ENCODE measurements around the gene KIF13A.
"Not testable (repeated sequence)": the region's sequence is repeated elsewhere in the genome, so short reads cannot be mapped to it uniquely, and the experiment has no call there.

Gene KIF13A

DNA sequence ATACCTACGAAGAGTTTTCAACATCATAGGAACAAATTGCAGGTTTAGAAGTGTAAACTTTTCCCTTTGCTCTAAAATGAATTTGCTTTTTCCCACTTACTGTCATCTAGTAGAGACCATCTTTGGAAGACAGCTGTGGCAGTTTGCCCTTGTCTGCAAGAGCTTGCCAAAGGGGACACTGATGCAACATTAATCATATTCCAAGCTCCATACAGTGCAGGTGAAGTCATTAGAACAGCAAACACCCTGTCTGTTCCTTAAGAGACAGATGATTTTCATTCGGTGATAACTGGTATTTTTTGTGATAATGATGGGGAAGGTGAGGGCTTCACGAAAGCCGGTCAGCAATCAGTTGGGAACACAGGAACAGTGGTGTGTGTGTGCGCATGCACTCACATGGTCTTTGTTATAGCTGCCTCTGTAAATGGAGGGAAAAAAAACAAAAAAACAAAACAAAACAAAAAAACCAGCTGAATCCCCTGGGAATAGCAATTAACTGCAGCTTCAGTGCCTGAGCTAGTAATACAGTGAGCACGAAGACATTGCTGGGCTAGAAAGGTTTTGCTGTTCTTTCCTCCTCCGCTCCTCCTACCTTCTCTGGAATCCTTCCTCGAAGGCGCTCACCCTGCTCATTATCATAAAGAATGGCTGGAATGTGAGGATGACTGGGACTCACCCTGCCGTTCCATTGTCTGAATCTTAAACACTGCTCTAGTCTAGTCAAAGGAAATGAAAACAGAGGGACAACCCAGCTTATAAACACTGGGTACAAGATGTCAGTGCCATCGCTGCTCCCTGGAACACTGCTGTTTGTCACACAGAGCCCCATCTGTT is 35.2 kb upstream of the KIF13A start:
- H3K4me1 ChIP-seq (ENCODE audit: insufficient read depth, poor library complexity, severe bottlenecking), result peaks cover 15% of the 10 kb centered on the region
- no peak for DNase-seq (ENCODE audit: low spot score)
- H3K4me3 ChIP-seq (ENCODE audit: severe bottlenecking), result no peak overlapping the region
- no peaks in the 10 kb centered on the region for H3K36me3 ChIP-seq (ENCODE audit: low read depth)
- no peaks in the 10 kb centered on the region for H3K27me3 ChIP-seq (ENCODE audit: insufficient read depth, poor library complexity, severe bottlenecking)
- ATAC-seq (ENCODE audit: low read depth), result peak; percentile 96
- no peak for TF ChIP-seq CTCF (IDR thresholded peaks at IDR 0.05; ENCODE audit: poor library complexity, severe bottlenecking)
- peaks cover 2% of the 10 kb centered on the region for H3K9me3 ChIP-seq (ENCODE audit: severe bottlenecking)
- H3K27ac ChIP-seq (ENCODE audit: poor library complexity, severe bottlenecking), result peak overlapping the region; percentile 50

DNA sequence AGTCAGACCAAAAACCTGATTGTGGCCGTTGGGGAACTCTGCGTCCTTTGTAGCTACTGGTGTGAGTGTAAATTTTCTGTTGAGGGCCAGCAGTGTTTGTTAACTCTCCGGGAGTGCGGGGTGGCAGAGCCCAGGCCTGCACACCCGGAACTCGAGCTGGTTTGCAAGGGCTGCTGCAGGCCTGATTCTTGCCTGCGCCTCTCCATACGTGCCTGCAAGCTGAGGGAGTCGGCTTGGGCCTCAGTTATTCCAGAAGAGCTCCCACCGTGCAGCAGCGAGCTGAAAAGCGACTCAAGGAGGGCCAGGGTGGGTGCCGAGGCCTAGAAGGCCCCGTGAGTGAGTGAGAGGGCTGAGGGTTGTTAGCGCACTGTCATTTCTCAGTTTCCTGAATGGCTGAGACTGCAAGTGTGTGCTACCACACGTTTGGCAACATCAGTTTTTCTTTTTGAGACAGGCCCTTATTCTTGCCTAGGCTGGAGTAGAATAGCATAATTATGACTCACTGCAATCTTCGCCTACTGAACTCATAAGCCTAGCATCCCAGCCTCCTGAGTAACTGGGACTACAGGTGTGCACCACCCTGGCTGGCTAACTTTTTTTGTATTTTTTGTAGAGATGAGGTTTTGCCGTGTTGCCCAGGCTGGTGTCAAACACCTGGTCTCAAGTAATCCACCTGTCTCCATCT is 33.9 kb upstream of the KIF13A start:
- Histone ChIP-seq H3K9me3 (ENCODE audit: severe bottlenecking) (peaks cover 2% of the 10 kb centered on the region), H3K4me1 (ENCODE audit: insufficient read depth, poor library complexity, severe bottlenecking) (peaks cover 26% of the 10 kb centered on the region), H3K4me3 (ENCODE audit: severe bottlenecking) (no peak overlapping the region), H3K36me3 (ENCODE audit: low read depth) (no peaks in the 10 kb centered on the region), H3K27me3 (ENCODE audit: insufficient read depth, poor library complexity, severe bottlenecking) (no peaks in the 10 kb centered on the region), H3K27ac (ENCODE audit: poor library complexity, severe bottlenecking) (peak overlapping the region; percentile 50)
- DNase-seq (ENCODE audit: low spot score) (no peak), ATAC-seq (ENCODE audit: low read depth) (no peak)
- no peak for TF ChIP-seq CTCF (IDR thresholded peaks at IDR 0.05; ENCODE audit: poor library complexity, severe bottlenecking)

- peak overlapping the region; percentile 50 for H3K27ac ChIP-seq (ENCODE audit: poor library complexity, severe bottlenecking)
- H3K9me3 ChIP-seq (ENCODE audit: severe bottlenecking); H3K4me3 ChIP-seq (ENCODE audit: severe bottlenecking); DNase-seq (ENCODE audit: low spot score); H3K27me3 ChIP-seq (ENCODE audit: insufficient read depth, poor library complexity, severe bottlenecking); H3K36me3 ChIP-seq (ENCODE audit: low read depth); ATAC-seq (ENCODE audit: low read depth): not testable (repeated sequence)
- peaks cover 34% of the 10 kb centered on the region for H3K4me1 ChIP-seq (ENCODE audit: insufficient read depth, poor library complexity, severe bottlenecking)
Observed at GRCh38 chr6:18020545-18020944, 33.1 kb upstream of the KIF13A start.

- H3K4me1 ChIP-seq (ENCODE audit: insufficient read depth, poor library complexity, severe bottlenecking), result peaks cover 36% of the 10 kb centered on the region
- no peak overlapping the region for H3K27ac ChIP-seq (ENCODE audit: poor library complexity, severe bottlenecking)
- ATAC-seq (ENCODE audit: low read depth) (no peak), DNase-seq (ENCODE audit: low spot score) (no peak)
- no peaks in the 10 kb centered on the region for H3K27me3 ChIP-seq (ENCODE audit: insufficient read depth, poor library complexity, severe bottlenecking)
- H3K9me3 ChIP-seq (ENCODE audit: severe bottlenecking), result peaks cover 2% of the 10 kb centered on the region
- no peaks in the 10 kb centered on the region for H3K36me3 ChIP-seq (ENCODE audit: low read depth)
- TF ChIP-seq CTCF (IDR thresholded peaks at IDR 0.05; ENCODE audit: poor library complexity, severe bottlenecking), result no peak
- H3K4me3 ChIP-seq (ENCODE audit: severe bottlenecking), result no peak overlapping the region
Observed at GRCh38 chr6:18019539-18020534, 32.4 kb upstream of the KIF13A start.

DNA sequence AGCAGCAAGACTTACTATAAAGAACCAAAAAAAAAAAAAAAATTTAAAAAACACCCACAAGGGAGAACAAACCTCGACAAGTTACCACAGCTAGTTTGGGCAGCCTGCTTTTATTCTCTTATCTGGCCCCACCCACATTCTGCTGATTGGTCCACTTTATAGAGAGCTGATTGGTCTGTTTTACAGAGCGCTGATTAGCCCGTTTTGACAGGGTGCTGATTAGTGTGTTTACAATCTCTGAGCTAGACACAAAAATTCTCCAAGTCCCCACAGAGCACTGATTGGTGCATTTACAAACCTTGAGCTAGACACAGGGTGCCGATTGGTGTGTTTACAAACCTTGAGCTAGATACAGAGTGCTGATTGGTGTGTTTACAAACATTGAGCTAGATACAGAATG is 31.7 kb upstream of the KIF13A start:
- ATAC-seq (ENCODE audit: low read depth); H3K36me3 ChIP-seq (ENCODE audit: low read depth); H3K9me3 ChIP-seq (ENCODE audit: severe bottlenecking); H3K4me3 ChIP-seq (ENCODE audit: severe bottlenecking); H3K27me3 ChIP-seq (ENCODE audit: insufficient read depth, poor library complexity, severe bottlenecking); DNase-seq (ENCODE audit: low spot score): not testable (repeated sequence)
- Histone ChIP-seq H3K4me1 (ENCODE audit: insufficient read depth, poor library complexity, severe bottlenecking) (peaks cover 36% of the 10 kb centered on the region), H3K27ac (ENCODE audit: poor library complexity, severe bottlenecking) (peak overlapping the region; percentile 97)
